ENCODE measurements around the gene UBAC2.
"Not testable (repeated sequence)": the region's sequence is repeated elsewhere in the genome, so short reads cannot be mapped to it uniquely, and the experiment has no call there.

The UBAC2 gene

GRCh38 chr13:99214731-99215130 is 14.1 kb downstream of the UBAC2 start:
- no peak for DNase-seq

- peak in 14 of 51 donors; percentile 5 to 46 (median 18) for DNase-seq
These were observed 14.7 kb downstream of the UBAC2 start for GRCh38 chr13:99215184-99215830.

GRCh38 chr13:99217461-99218110 is 16.9 kb downstream of the UBAC2 start:
- DNase-seq: no peak

- DNase-seq: no peak
These were observed 17.5 kb downstream of the UBAC2 start for GRCh38 chr13:99218126-99218525.

GRCh38 chr13:99218545-99218944 is 17.9 kb downstream of the UBAC2 start:
- peak in 20 of 51 donors; percentile 2 to 59 (median 25) for DNase-seq

- DNase-seq: no peak
These were observed 18.3 kb downstream of the UBAC2 start for GRCh38 chr13:99218969-99219368.

- DNase-seq: no peak
These were observed 19.7 kb downstream of the UBAC2 start for GRCh38 chr13:99220199-99220935.

- no peak for DNase-seq
These were observed 21.0 kb downstream of the UBAC2 start for GRCh38 chr13:99221567-99222239.

- no peak for DNase-seq
These were observed 22.9 kb downstream of the UBAC2 start for GRCh38 chr13:99223587-99223986.

- DNase-seq: no peak
These were observed 23.4 kb downstream of the UBAC2 start for GRCh38 chr13:99224021-99224420.

- no peak for DNase-seq
These were observed 24.4 kb downstream of the UBAC2 start for GRCh38 chr13:99225078-99225477.

GRCh38 chr13:99226513-99226912 is 25.9 kb downstream of the UBAC2 start:
- no peak for DNase-seq

- DNase-seq: no peak
These were observed 26.8 kb downstream of the UBAC2 start for GRCh38 chr13:99227331-99227900.

- no peak for DNase-seq
These were observed 27.4 kb downstream of the UBAC2 start for GRCh38 chr13:99227909-99228688.

- no peak for DNase-seq
These were observed 28.4 kb downstream of the UBAC2 start for GRCh38 chr13:99228737-99229691.

GRCh38 chr13:99230588-99230987 is 29.9 kb downstream of the UBAC2 start:
- not testable (repeated sequence) for DNase-seq

- no peak for DNase-seq
These were observed 30.3 kb downstream of the UBAC2 start for GRCh38 chr13:99230991-99231390.

- DNase-seq: no peak
These were observed 31.1 kb downstream of the UBAC2 start for GRCh38 chr13:99231721-99232120.

GRCh38 chr13:99237981-99238662 is 37.5 kb downstream of the UBAC2 start:
- DNase-seq: peak in 9 of 51 donors; percentile 4 to 17 (median 8)
